ENCODE results near the gene ATP1B4. TPM values are rescaled to one million over a fixed set of nuclear protein-coding genes. Genes with fewer than 3 reads are reported as not detected.

Gene ATP1B4
- total RNA-seq, 1 experiment from 2014 or later = not detected

DNA sequence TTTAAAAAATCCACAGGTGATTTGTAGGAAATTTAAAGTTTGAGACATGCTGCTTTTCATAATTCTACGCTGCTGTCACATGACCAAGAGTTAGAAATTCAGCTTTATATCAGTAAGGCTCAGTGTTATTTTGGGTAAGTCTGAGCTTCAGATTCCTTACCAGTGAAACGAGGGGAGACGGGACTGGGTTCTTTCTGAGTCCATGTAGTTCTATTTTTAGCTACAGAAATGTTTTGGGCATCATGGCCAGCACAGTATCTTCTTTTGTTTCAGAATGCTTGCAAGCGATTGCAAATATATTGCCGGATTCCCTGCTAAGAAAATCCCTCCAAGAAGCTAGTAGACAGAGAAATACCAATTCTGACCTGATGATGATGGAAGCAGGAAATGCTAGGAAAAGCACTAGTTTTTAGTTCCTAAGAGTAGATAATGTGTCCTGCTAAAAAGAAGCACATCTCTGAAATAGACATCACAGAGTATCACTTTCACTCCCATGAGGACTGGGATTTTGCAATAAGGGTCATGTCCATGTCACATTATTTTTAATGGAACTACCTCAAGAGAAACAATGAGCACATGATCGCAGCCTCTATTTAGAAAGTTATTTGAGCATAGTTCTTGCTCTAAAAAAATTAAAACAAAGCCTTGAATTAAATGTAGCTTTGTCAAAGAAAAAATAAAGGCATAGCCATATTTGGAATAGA is 10.9 kb downstream of the ATP1B4 start:
- no peak for DNase-seq (ENCODE audit: low spot score)

DNA sequence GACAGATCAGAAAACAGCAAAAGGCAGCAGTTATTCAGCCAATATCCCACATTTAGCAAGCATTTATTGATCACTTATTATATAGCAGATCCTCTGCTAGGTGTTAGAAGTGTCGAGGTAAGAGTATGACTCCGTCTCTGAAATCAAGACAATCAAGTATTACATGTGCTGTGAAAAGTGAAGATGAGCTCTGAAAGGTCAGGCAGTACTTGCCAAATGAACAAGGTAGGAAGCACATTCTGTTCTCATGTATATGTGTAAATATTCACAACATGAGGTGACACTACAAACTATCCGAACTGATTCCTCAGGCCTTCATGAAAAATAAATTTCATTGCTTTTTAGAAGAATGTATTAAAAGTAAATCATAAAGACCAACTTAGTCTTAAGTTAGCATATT is 15.3 kb downstream of the ATP1B4 start:
- DNase-seq (ENCODE audit: low spot score) = no peak

DNA sequence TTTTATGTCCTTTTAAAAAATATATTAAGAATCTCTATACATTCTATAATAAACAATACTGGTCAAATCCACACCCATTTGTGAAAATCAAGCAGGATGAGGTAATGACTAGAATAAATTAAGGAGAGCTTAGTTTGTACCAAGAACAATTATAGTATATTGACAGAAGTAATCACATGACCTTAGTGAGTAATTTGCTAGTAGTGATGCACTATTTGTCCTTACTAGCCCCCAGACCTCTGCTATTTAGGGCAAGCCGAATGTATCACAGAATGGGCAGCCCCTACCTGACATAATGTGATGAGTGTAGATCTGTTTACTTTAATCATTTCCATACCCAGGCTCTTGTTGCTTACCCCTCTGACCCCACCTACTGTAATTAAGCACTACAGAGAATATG is 15.8 kb downstream of the ATP1B4 start:
- DNase-seq (ENCODE audit: low spot score) = no peak

DNA sequence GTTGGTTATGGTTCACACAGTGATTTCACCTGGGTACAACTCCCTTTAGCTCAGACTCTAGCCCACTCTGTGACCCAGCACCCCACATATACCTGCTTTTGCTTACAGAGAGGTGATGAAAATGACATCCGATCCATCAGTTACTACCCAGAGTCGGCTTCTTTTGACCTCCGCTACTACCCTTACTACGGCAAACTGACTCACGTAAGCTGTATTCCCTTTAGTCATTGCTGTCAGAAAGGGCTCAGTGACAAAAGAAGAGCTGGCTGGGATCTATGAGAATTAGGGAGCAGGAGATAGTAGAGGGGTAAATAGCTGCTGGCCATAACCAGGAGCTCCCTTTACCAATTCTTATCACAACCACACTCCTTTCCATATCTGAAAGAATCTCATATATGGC is 16.7 kb downstream of the ATP1B4 start:
- DNase-seq (ENCODE audit: low spot score) = no peak

DNA sequence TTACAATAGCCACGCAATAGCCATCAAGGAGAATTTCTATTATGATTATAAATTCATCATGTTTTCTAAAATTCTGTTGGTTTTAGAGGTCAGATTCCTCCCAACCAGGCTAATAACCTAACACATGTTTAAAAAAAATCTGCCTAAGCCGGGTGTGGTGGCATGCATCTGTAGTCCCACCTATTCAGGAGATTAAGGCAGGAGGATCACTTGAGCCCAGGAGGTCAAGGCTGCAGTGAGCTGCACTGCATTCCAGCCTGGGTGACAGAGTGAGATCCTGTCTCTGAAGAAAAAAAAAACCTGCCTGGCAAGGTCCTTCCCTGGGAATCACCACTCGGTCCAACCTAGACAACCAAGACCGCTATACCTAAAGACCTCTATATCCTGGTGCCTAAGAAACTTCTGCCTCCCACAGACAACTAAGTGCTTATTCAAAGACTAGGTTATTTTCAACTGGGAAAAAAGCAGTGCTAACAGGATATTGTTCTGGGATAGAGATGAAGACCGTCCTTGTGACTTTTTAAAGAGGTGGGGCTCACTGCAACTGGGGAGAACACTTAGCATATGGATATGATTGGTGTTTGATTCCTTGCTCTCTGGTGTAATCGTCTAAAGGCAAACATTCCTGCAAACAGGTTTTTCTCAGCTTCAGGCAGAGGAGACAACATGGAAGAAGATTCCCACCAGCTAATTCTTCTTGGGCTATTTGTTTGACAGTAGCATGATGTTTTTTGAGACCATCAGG is 18.2 kb downstream of the ATP1B4 start:
- no peak for DNase-seq (ENCODE audit: low spot score)

DNA sequence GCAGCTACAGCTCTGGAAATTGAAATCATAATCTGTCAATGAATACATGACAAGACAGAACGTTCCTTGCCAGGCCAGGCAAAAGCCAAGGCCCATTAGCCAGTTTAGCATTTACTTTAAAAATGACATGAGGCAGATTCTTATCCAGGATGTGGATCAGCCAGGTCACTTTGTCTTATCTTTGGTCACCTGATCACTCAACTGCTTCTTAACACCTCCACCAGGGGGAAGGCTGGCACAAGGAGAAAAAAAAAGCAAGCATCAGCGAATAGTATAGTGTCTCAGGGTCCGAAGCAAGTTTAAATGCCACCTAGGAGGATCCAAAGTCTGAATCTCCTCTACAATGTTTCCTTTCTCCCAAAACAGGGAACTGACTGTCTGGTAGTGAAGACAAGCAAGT is 18.8 kb downstream of the ATP1B4 start:
- peak; percentile 4 for DNase-seq (ENCODE audit: low spot score)

GRCh38 chrX:120401301-120401700 is 39.4 kb downstream of the ATP1B4 start:
- no peak for DNase-seq (ENCODE audit: low spot score)

- no peak for DNase-seq (ENCODE audit: low spot score)
These were observed 40.5 kb downstream of the ATP1B4 start for GRCh38 chrX:120402369-120402768.

DNA sequence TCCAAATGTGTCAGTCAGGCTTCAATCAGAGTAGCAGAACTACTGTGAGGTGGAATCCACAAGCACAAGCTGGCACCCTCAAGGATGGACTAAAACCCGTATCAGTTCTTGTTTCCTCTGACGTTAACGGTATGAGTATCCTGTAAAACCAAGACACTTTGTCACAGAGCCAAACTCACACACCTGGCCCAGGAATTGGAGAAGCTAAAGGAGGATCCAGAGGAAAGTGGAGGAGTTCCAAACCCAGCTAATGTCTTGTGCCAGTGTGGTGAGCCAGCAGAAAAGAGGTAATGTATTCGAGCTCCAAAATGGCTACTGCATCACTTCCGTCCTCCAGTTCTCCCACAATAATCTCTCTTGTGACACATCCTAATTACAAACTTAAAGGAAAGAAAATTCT is 44.7 kb downstream of the ATP1B4 start:
- no peak for DNase-seq (ENCODE audit: low spot score)

GRCh38 chrX:120408168-120408567 is 46.3 kb downstream of the ATP1B4 start:
- DNase-seq (ENCODE audit: low spot score) = no peak

DNA sequence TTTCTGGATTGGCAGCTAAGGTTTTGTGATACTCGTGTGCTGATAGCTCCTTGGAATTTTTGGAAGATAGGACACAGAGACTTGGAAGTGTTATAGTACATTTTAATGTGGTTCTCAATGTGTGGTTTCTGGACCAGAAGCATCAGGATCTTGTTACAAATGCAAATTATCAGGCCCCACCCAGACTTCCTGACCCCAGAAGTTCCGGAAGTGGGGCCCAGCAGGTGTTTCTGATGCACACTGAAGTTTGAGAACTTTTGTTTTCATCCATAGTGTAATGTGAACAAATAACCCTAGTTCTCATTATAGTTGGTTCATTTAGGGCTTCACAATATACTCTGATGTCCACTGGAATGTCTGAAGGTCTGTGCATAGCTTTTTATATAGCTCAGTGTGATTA is 57.6 kb downstream of the ATP1B4 start:
- no peak for DNase-seq (ENCODE audit: low spot score)

- DNase-seq (ENCODE audit: low spot score) = no peak
These were observed 64.7 kb downstream of the ATP1B4 start for GRCh38 chrX:120426599-120426998.

DNA sequence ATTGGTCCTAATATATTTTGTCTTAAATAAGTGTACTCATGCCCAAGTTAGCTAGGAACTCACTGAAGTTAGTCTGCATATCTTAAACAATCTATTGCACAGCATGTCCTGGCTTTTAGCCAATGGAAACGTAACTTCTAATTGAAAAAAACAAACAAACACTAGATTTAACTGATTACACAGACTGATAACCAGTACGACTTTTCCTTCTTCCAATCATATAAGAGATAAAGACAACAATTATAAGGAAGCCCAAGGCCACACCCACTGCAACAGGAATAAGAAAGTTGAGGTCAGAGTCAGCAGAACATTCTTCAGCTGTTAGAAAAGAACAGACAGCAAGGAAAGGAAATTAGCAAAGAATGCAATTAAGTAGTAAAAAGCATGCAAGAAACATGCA is 66.4 kb downstream of the ATP1B4 start:
- DNase-seq (ENCODE audit: low spot score) = no peak

DNA sequence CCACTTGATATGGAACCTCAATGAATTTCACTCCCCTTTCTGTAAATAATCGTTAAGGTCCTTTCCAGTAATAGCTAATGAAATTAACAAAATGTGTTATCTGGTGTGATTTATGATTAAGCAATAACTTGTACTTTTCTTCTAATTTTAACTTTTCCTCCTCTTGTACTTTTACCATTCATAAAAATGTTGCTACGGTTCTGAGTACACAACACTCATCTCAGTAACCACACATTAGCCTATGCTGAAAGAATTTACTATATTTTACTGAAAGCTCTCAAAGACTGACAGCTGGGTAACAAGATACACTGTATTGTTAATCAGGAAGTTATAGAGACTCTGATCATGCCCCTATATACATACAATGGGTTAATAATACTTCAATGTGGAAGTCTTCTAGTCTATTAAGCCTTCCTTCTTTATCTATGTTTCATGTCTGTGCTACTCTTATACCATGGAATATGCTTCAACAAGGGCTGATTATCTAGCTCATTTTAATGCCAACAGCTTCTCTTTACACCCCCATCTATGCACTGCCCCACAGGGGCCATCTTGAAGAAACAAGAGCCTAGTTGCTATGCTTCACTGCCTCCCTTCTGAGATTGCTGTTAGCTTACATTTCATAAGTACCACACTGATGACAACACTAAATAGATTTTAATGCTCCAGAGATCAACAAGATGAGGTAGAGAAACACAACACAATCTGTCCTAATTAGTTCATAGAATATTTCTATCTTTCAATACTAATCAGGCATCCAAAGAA is 68.1 kb downstream of the ATP1B4 start:
- no peak for DNase-seq (ENCODE audit: low spot score)

Other genes with a start within 250 kb of the ATP1B4 start
- not detected in 2 replicates for gene RHOXF1, start 246.2 kb upstream of the ATP1B4 start, total RNA-seq (2014; rRNA removed; shearing (Covaris generic))
- gene RHOXF2, start 203.5 kb upstream of the ATP1B4 start, total RNA-seq (2014; rRNA removed; shearing (Covaris generic)) = not detected in 2 replicates
- 11.2 and 12.7 TPM in 2 replicates for gene ZBTB33, start 111.3 kb upstream of the ATP1B4 start, total RNA-seq (2014; rRNA removed; shearing (Covaris generic))
- gene TMEM255A, start 50.6 kb upstream of the ATP1B4 start, total RNA-seq (2014; rRNA removed; shearing (Covaris generic)) = 4.0 and 4.6 TPM in 2 replicates
- 63.5 and 71.7 TPM in 2 replicates for gene LAMP2, start 107.2 kb downstream of the ATP1B4 start, total RNA-seq (2014; rRNA removed; shearing (Covaris generic))
- gene CUL4B, start 198.9 kb downstream of the ATP1B4 start, total RNA-seq (2014; rRNA removed; shearing (Covaris generic)) = 49.0 and 50.3 TPM in 2 replicates
- gene MCTS1, start 242.0 kb downstream of the ATP1B4 start, total RNA-seq (2014; rRNA removed; shearing (Covaris generic)) = 49.5 and 61.9 TPM in 2 replicates